A673 (cell line): ENCODE results near the gene XAGE2.

Experiments used
- CTCF ChIP-seq: fragments of 300-800, 200-600 bp; sonication (generic); conservative IDR thresholded peaks from 2 replicates; pipeline ENCODE4 v1.5.1; 2017; ENCODE audit warnings: low read depth, mild to moderate bottlenecking, antibody characterized with exemption, low read length, moderate library complexity, mixed read lengths
- EZH2 ChIP-seq: fragments of 200-600 bp; sonication (generic); IDR thresholded peaks from 2 replicates; pipeline ENCODE4 v1.6.1; 2017; ENCODE audit warnings: borderline replicate concordance, low read depth, mild to moderate bottlenecking, mixed read lengths, antibody characterized with exemption, low read length; ENCODE audit not compliant: poor library complexity, severe bottlenecking

- no peak for TF ChIP-seq EZH2
- TF ChIP-seq CTCF = no peak
These were observed 48.0 kb downstream of the XAGE2 start for GRCh38 chrX:52416816-52417215.
